Astrocyte of the cerebellum (primary cell): ENCODE data around the gene EIF2S3.

Experiments
- DNase-seq: peaks from one replicate; pipeline ENCODE4 v3.0.0-alpha.2; 2011; ENCODE audit warnings: low read depth
- H3K4me3 ChIP-seq: 2 replicates; pipeline ENCODE4 v1.5.1; 2011; ENCODE audit warnings: mild to moderate bottlenecking, low read depth, low read length, moderate library complexity
- CTCF ChIP-seq: IDR thresholded peaks from 2 replicates; pipeline ENCODE4 v1.5.1; 2012; ENCODE audit warnings: low read length, low read depth, moderate library complexity, mild to moderate bottlenecking; ENCODE audit errors: missing control alignments
- in situ Hi-C: cut with HindIII; loops from 2 replicates; pipeline ENCODE4 v1.10.0; 2017; ENCODE audit warnings: low sequenced_read_pairs

EIF2S3 gene

GRCh38 chrX:24054182-24055042, at the start of gene EIF2S3:
EIF2S3 (plus strand) TSS chrX:24054956; CDS start chrX:24054969, 13 bp downstream.
- in situ Hi-C loops: no loop called here
- peak; percentile 96 for DNase-seq
- peak within 1 kb of the TSS; percentile 60 for H3K4me3 ChIP-seq
- peak; percentile 83 for TF ChIP-seq CTCF

GRCh38 chrX:24005028-24005427, 49.7 kb upstream of the EIF2S3 start:
- no peak for DNase-seq
- TF ChIP-seq CTCF: no peak
- H3K4me3 ChIP-seq: no peak overlapping the region
- in situ Hi-C loops: no loop called here

DNA sequence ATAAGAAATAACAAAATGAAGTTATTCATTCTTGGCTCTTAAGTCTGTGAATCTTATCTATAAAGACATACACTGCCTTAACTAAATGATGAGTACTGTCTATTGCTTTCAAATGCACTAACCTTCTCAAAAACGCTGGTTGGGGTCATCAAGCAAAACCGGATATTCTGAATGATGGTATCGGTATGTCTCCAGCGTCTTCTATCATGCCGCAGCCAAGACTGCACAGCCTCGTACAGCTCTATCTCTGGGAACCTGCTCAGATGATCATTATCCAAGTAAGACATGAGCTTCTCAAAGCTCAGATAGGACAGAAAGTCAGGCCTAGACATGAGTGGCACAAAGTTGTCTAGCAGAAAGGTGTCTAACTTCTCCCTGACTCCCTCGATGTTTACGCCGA, 48.9 kb upstream of the EIF2S3 start:
- in situ Hi-C loops: no loop called here
- DNase-seq: no peak
- no peak overlapping the region for H3K4me3 ChIP-seq
- TF ChIP-seq CTCF: no peak

GRCh38 chrX:24012266-24012665, 42.5 kb upstream of the EIF2S3 start:
- in situ Hi-C loops: no loop called here
- DNase-seq: no peak
- no peak overlapping the region for H3K4me3 ChIP-seq
- TF ChIP-seq CTCF: no peak

DNA sequence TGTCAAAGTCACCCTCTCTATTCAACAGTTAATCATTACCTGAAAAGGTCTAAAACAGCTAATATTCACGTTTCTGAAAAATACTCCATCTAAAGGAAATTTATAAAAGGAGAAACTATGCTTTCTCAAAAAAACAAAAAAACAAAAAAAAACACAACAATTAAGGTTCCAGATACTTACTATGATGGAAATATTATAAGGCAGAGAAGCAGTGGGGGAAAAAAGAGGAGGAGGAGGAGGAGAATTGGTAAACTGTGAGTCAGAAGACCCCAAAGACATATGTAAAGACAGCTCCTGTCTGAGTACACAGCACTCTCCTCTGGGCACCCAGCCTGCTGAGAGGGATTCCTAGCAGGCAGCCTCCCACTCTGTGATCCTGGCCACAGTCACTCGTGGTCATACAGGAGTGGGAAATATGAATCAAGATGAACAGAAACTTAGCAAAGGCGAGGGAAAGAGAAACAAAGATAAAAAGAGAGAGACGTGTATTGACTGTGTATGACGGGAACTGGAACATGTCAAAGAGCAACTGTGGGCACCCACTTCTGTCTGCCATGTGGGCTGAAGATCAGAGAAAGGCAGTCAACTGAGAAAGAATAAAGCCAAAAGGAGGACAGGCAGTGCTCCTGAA, 40.3 kb upstream of the EIF2S3 start:
- no peak overlapping the region for H3K4me3 ChIP-seq
- DNase-seq: no peak
- no peak for TF ChIP-seq CTCF
- in situ Hi-C loops: no loop called here

- in situ Hi-C loops: no loop called here
- no peak for TF ChIP-seq CTCF
- DNase-seq: no peak
- no peak overlapping the region for H3K4me3 ChIP-seq
Observed at GRCh38 chrX:24017674-24018073, 37.1 kb upstream of the EIF2S3 start.
